ENCODE measurements around the gene USP49.

DNA sequence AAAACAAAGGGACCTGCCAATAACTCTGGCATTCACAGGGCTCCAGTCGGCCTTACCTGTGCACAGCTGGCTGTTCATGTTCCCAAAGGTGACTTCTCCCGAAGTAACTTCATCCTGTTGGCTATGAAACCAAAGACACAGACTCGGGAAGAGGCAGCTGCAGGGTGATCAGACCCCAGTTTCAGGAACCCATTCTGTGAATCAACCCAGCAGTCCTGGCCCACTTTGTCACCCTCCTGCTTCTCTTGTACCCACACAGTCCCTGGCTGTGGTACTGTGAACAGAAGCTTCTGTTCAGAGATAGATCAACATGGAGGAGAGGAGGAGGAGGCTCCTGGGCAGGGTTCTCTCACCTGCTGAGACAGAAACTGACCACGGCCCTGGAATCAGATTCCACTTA is 139.3 kb downstream of the USP49 start:
- TF ChIP-seq, protein P1, sequence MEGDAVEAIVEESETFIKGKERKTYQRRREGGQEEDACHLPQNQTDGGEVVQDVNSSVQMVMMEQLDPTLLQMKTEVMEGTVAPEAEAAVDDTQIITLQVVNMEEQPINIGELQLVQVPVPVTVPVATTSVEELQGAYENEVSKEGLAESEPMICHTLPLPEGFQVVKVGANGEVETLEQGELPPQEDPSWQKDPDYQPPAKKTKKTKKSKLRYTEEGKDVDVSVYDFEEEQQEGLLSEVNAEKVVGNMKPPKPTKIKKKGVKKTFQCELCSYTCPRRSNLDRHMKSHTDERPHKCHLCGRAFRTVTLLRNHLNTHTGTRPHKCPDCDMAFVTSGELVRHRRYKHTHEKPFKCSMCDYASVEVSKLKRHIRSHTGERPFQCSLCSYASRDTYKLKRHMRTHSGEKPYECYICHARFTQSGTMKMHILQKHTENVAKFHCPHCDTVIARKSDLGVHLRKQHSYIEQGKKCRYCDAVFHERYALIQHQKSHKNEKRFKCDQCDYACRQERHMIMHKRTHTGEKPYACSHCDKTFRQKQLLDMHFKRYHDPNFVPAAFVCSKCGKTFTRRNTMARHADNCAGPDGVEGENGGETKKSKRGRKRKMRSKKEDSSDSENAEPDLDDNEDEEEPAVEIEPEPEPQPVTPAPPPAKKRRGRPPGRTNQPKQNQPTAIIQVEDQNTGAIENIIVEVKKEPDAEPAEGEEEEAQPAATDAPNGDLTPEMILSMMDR (IDR thresholded peaks at IDR 0.05), result no peak
- no peak for TF ChIP-seq ZFX (IDR thresholded peaks at IDR 0.05; ENCODE audit: borderline replicate concordance)

Measured in 22Rv1 (cell line).